GM12878 (cell line): ENCODE data around the gene SCN11A. TPM values are rescaled to one million over a fixed set of nuclear protein-coding genes. Genes with fewer than 3 reads are reported as not detected.

Source experiments
- ATAC-seq: fragments of 200-7000 bp; cut with Tn5 transposase; 3 replicates; pipeline ENCODE4 v1.9.1; 2020; ENCODE audit warnings: mild to moderate bottlenecking, moderate library complexity
- BruUV-seq: library from RNA; stranded (reverse); fragments of 400-500 nt; replicated peaks from 2 replicates; lab custom pipeline; 2021; lab: Mats Ljungman, UMichigan
- CTCF ChIA-PET: fragments of 300-600 bp; sonication (Branson Sonifier 250); formaldehyde crosslinking; extraction: SDS; loops from one replicate; lab custom pipeline; 2021; ENCODE audit warnings: inconsistent platforms; lab: Yijun Ruan, JAX
- POLR2A ChIA-PET: fragments of 350-600 bp; formaldehyde crosslinking; extraction: SDS; loops from one replicate; lab custom pipeline; 2021; ENCODE audit warnings: inconsistent platforms; lab: Charles Lee
- RAD21 ChIA-PET: fragments of 300-600 bp; sonication (Branson Sonifier 250); formaldehyde crosslinking; loops from one replicate; lab custom pipeline; 2023; ENCODE audit warnings: antibody characterized with exemption; ENCODE audit not compliant: unreplicated experiment; lab: Charles Lee
- SMC1A ChIA-PET: fragments of 300-600 bp; sonication (Branson Sonifier 250); formaldehyde crosslinking; loops from one replicate; lab custom pipeline; 2023; ENCODE audit not compliant: unreplicated experiment, uncharacterized antibody; lab: Charles Lee
- DNase-seq: peaks from one replicate; pipeline ENCODE4 v3.0.0-alpha.2; 2011; ENCODE audit warnings: low read depth, low spot score
- FAIRE-seq: peaks from 3 replicates; lab custom pipeline; 2011; peaks lifted over from hg19 to GRCh38; lab: Jason Lieb, UNC
- H2AFZ ChIP-seq: 2 replicates; pipeline ENCODE4 v1.6.0; 2011; ENCODE audit warnings: low read depth, low read length, control low read depth; ENCODE audit not compliant: control insufficient read depth
- H3K27ac ChIP-seq: 2 replicates; pipeline ENCODE4 v1.5.1; 2011; ENCODE audit warnings: control low read depth; ENCODE audit not compliant: control insufficient read depth, insufficient read depth
- H3K27me3 ChIP-seq, 2 experiments: replicated peaks in 1 of 2; 2 replicates each; pipeline versions ENCODE4 v1.6.0 to v1.6.1; 2011; ENCODE audit warnings: low read length in 1 of 2; ENCODE audit not compliant: control insufficient read depth in 2 of 2, insufficient read depth in 2 of 2
- H3K36me3 ChIP-seq, 2 experiments: 2 replicates each; pipeline ENCODE4 v1.5.1; 2011; ENCODE audit warnings: low read length in 1 of 2; ENCODE audit not compliant: control insufficient read depth in 2 of 2, insufficient read depth in 2 of 2
- H3K4me1 ChIP-seq: 2 replicates; pipeline ENCODE4 v1.6.1; 2011; ENCODE audit warnings: mild to moderate bottlenecking, low read length, moderate library complexity, mixed read lengths; ENCODE audit not compliant: control insufficient read depth, insufficient read depth
- H3K4me2 ChIP-seq: 2 replicates; pipeline ENCODE4 v1.6.0; 2011; ENCODE audit warnings: control low read depth; ENCODE audit not compliant: control insufficient read depth, insufficient read depth
- H3K4me3 ChIP-seq: fragments of 200-600 bp; sonication (generic); 2 replicates; pipeline ENCODE4 v1.5.1; 2016
- H3K79me2 ChIP-seq: 2 replicates; pipeline ENCODE4 v1.6.0; 2011; ENCODE audit warnings: low read length; ENCODE audit not compliant: control insufficient read depth, insufficient read depth
- H3K9ac ChIP-seq: 2 replicates; pipeline ENCODE4 v1.8.0; 2011; ENCODE audit warnings: low read length, control low read depth, mixed read lengths; ENCODE audit not compliant: control insufficient read depth, insufficient read depth
- H3K9me3 ChIP-seq: replicated peaks from 3 replicates; pipeline ENCODE4 v1.5.1; 2011; ENCODE audit warnings: mild to moderate bottlenecking, low read length; ENCODE audit not compliant: control insufficient read depth, insufficient read depth
- H4K20me1 ChIP-seq: 2 replicates; pipeline ENCODE4 v1.6.0; 2011; ENCODE audit not compliant: control insufficient read depth, insufficient read depth
- ATF7 ChIP-seq: fragments of 450-650 bp; IDR thresholded peaks from 2 replicates; pipeline ENCODE4 v1.6.1; 2016; ENCODE audit warnings: low read depth, mild to moderate bottlenecking
- IRF4 ChIP-seq: IDR thresholded peaks from 2 replicates; pipeline ENCODE4 v1.6.1; 2011; ENCODE audit warnings: low read depth, low read length
- MTA2 ChIP-seq: fragments of 450-650 bp; IDR thresholded peaks from 2 replicates; pipeline ENCODE4 v1.6.1; 2016; ENCODE audit warnings: low read depth, mild to moderate bottlenecking, moderate library complexity
- POLR2AphosphoS5 ChIP-seq: IDR thresholded peaks from 2 replicates; pipeline ENCODE4 v1.6.1; 2011; ENCODE audit warnings: mild to moderate bottlenecking, low read length, inconsistent platforms
- POU2F2 ChIP-seq: IDR thresholded peaks from 3 replicates; pipeline ENCODE4 v1.6.1; 2011; ENCODE audit warnings: low read depth, mild to moderate bottlenecking, low read length, borderline replicate concordance
- WGBS: methylation state at CpG from one replicate; pipeline ENCODE4 v1.1.6; 2016; ENCODE audit warnings: low lambda C conversion rate; ENCODE audit not compliant: insufficient replicate concordance, insufficient coverage; ENCODE audit errors: missing lambda C conversion rate; 5-methylcytosine and 5-hydroxymethylcytosine counted together
- in situ Hi-C: fragments of 300-500 bp; cut with MboI; formaldehyde crosslinking; loops from 9 replicates; pipeline ENCODE4 v1.14.3; 2018; ENCODE audit warnings: mixed read lengths
- intact Hi-C: fragments of 100-400 bp; cut with micrococcal nuclease; formaldehyde crosslinking; loops from one replicate; pipeline ENCODE4 v1.14.2; 2022; ENCODE audit not compliant: unreplicated experiment
- polyA plus RNA-seq, 11 experiments: library from polyadenylated mRNA; depleted of rRNA in 4 of 11; unstranded in 6 of 11; stranded (reverse) in 5 of 11; fragments of >200 nt; fragmentation: Nextera tagmentation in 4 of 11; fragmentation: Illumina TruSeq in 1 of 11; extraction: Ambion mirVana in 4 of 11; extraction: Trizol in 1 of 11; gene quantifications; 1 replicate in 1 of 11; 2 replicates in 10 of 11; pipeline versions ENCODE4 v1.2.1 to v1.2.3, GENCODE V29; 2011 to 2016; ENCODE audit warnings: inconsistent platforms in 2 of 11, missing spikeins in 2 of 11, low read depth in 1 of 11
- total RNA-seq, 4 experiments: library from RNA; depleted of rRNA in 3 of 4; stranded (reverse); fragments of >200 nt in 3 of 4; fragmentation: Illumina TruSeq in 1 of 4; extraction: Trizol in 1 of 4; gene quantifications; 2 replicates each; pipeline versions ENCODE4 v1.2.1 to v1.2.3, GENCODE V29; 2013 to 2021
- TF ChIP-seq, protein P1 (sequence below): fragments of 450-650 bp; IDR thresholded peaks from 2 replicates; pipeline ENCODE4 v1.6.1; 2017; ENCODE audit warnings: mild to moderate bottlenecking, moderate library complexity
- TF ChIP-seq, protein P2 (sequence below): fragments of 450-650 bp; IDR thresholded peaks from 2 replicates; pipeline ENCODE4 v1.6.1; 2016; ENCODE audit warnings: mild to moderate bottlenecking
- TF ChIP-seq, protein P3 (sequence below): fragments of 450-650 bp; conservative IDR thresholded peaks from 2 replicates; pipeline ENCODE4 v1.6.1; 2017; ENCODE audit warnings: mild to moderate bottlenecking, moderate library complexity
- TF ChIP-seq, protein P4 (sequence below): fragments of 450-650 bp; IDR thresholded peaks from 2 replicates; pipeline ENCODE4 v1.6.1; 2016; ENCODE audit warnings: mild to moderate bottlenecking, moderate library complexity, borderline replicate concordance

The SCN11A gene
- total and polyA plus RNA-seq, 10 of the 15 experiments (the other 5 are each of a cell fraction or from before 2014, with no cell fraction given) = under 0.01 to 0.14 (median 0.03) TPM; not detected in 4

DNA sequence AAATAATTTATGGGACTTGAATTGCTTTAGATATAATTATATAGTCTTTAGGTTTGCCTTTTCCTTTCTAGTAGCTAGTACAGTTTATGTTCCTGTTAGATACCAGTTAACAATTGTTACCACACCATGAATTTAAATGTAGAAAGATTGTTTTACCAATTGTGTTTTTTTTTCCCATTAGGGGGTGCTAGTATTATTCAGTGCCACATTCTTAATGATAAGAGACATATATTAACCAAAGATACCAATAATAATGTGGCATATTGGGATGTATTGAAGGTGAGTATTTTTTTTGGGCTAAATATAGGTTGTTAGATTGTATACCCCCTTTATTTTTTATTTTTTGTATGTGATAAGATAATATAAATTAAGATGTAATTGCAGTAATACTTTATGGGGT, 27.8 kb upstream of the SCN11A start (continued):
- TF ChIP-seq, protein P1, sequence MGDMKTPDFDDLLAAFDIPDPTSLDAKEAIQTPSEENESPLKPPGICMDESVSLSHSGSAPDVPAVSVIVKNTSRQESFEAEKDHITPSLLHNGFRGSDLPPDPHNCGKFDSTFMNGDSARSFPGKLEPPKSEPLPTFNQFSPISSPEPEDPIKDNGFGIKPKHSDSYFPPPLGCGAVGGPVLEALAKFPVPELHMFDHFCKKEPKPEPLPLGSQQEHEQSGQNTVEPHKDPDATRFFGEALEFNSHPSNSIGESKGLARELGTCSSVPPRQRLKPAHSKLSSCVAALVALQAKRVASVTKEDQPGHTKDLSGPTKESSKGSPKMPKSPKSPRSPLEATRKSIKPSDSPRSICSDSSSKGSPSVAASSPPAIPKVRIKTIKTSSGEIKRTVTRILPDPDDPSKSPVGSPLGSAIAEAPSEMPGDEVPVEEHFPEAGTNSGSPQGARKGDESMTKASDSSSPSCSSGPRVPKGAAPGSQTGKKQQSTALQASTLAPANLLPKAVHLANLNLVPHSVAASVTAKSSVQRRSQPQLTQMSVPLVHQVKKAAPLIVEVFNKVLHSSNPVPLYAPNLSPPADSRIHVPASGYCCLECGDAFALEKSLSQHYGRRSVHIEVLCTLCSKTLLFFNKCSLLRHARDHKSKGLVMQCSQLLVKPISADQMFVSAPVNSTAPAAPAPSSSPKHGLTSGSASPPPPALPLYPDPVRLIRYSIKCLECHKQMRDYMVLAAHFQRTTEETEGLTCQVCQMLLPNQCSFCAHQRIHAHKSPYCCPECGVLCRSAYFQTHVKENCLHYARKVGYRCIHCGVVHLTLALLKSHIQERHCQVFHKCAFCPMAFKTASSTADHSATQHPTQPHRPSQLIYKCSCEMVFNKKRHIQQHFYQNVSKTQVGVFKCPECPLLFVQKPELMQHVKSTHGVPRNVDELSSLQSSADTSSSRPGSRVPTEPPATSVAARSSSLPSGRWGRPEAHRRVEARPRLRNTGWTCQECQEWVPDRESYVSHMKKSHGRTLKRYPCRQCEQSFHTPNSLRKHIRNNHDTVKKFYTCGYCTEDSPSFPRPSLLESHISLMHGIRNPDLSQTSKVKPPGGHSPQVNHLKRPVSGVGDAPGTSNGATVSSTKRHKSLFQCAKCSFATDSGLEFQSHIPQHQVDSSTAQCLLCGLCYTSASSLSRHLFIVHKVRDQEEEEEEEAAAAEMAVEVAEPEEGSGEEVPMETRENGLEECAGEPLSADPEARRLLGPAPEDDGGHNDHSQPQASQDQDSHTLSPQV = no peak
- TF ChIP-seq, protein P2, sequence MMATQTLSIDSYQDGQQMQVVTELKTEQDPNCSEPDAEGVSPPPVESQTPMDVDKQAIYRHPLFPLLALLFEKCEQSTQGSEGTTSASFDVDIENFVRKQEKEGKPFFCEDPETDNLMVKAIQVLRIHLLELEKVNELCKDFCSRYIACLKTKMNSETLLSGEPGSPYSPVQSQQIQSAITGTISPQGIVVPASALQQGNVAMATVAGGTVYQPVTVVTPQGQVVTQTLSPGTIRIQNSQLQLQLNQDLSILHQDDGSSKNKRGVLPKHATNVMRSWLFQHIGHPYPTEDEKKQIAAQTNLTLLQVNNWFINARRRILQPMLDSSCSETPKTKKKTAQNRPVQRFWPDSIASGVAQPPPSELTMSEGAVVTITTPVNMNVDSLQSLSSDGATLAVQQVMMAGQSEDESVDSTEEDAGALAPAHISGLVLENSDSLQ = no peak
- TF ChIP-seq, all 136 proteins: peak for 0

DNA sequence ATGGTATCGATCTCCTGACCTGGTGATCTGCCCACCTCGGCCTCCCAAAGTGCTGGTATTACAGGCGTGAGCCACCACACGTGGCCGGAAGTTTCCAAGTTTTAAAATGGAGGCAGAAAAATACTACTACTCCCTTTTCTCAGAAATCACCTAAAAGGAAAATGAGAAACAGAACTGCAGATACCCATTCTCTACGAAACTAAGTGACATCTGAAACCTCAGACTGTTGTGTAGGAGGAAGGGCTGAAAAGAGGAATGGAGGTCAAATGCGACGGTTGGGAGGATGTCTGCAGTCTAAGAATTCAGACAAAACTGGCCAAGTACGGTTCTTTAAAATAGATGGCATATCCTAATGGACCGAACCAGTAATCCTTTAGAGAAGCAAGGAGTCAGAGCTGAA, 24.2 kb upstream of the SCN11A start:
- no TSS peak for BruUV-seq
- Histone ChIP-seq H3K79me2 (no peaks in the 10 kb centered on the region), H3K9me3 (no peaks in the 10 kb centered on the region), H3K27ac (no peak overlapping the region), H2AFZ (no peak overlapping the region), H3K9ac (no peak overlapping the region), H3K27me3 (no peaks in the 10 kb centered on the region), H4K20me1 (no peaks in the 10 kb centered on the region), H3K36me3 (peaks cover 3 to 21% of the 10 kb centered on the region in 2 experiments), H3K4me3 (no peak overlapping the region), H3K4me1 (no peaks in the 10 kb centered on the region), H3K4me2 (no peak overlapping the region)
- CTCF ChIA-PET = no interaction called here
- 80% methylated on average over 10 of the region's 10 CpGs for WGBS
- SMC1A ChIA-PET = no interaction called here
- POLR2A ChIA-PET = no interaction called here
- DNase-seq (no peak), FAIRE-seq (no peak), ATAC-seq (no peak)
- in situ Hi-C loops (no loop called here), intact Hi-C loops (no loop called here)
- RAD21 ChIA-PET = no interaction called here
- TF ChIP-seq, protein P3, sequence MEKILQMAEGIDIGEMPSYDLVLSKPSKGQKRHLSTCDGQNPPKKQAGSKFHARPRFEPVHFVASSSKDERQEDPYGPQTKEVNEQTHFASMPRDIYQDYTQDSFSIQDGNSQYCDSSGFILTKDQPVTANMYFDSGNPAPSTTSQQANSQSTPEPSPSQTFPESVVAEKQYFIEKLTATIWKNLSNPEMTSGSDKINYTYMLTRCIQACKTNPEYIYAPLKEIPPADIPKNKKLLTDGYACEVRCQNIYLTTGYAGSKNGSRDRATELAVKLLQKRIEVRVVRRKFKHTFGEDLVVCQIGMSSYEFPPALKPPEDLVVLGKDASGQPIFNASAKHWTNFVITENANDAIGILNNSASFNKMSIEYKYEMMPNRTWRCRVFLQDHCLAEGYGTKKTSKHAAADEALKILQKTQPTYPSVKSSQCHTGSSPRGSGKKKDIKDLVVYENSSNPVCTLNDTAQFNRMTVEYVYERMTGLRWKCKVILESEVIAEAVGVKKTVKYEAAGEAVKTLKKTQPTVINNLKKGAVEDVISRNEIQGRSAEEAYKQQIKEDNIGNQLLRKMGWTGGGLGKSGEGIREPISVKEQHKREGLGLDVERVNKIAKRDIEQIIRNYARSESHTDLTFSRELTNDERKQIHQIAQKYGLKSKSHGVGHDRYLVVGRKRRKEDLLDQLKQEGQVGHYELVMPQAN = no peak
- TF ChIP-seq POU2F2 (no peak), IRF4 (no peak), MTA2 (no peak), ATF7 (no peak), POLR2AphosphoS5 (no peak)
- TF ChIP-seq, protein P4, sequence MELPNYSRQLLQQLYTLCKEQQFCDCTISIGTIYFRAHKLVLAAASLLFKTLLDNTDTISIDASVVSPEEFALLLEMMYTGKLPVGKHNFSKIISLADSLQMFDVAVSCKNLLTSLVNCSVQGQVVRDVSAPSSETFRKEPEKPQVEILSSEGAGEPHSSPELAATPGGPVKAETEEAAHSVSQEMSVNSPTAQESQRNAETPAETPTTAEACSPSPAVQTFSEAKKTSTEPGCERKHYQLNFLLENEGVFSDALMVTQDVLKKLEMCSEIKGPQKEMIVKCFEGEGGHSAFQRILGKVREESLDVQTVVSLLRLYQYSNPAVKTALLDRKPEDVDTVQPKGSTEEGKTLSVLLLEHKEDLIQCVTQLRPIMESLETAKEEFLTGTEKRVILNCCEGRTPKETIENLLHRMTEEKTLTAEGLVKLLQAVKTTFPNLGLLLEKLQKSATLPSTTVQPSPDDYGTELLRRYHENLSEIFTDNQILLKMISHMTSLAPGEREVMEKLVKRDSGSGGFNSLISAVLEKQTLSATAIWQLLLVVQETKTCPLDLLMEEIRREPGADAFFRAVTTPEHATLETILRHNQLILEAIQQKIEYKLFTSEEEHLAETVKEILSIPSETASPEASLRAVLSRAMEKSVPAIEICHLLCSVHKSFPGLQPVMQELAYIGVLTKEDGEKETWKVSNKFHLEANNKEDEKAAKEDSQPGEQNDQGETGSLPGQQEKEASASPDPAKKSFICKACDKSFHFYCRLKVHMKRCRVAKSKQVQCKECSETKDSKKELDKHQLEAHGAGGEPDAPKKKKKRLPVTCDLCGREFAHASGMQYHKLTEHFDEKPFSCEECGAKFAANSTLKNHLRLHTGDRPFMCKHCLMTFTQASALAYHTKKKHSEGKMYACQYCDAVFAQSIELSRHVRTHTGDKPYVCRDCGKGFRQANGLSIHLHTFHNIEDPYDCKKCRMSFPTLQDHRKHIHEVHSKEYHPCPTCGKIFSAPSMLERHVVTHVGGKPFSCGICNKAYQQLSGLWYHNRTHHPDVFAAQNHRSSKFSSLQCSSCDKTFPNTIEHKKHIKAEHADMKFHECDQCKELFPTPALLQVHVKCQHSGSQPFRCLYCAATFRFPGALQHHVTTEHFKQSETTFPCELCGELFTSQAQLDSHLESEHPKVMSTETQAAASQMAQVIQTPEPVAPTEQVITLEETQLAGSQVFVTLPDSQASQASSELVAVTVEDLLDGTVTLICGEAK = no peak
